GM12878 (cell line): ENCODE results near the gene DPP6.

ENCODE experiments used
- FOXM1 ChIP-seq: IDR thresholded peaks from 2 replicates; pipeline ENCODE4 v1.6.1; 2012; ENCODE audit warnings: low read depth, mild to moderate bottlenecking, inconsistent platforms, low read length, moderate library complexity
- POLR2AphosphoS5 ChIP-seq: IDR thresholded peaks from 2 replicates; pipeline ENCODE4 v1.6.1; 2011; ENCODE audit warnings: mild to moderate bottlenecking, low read length, inconsistent platforms
- TF ChIP-seq, protein P1 (sequence below), 3 experiments: IDR thresholded peaks in 2 of 3; conservative IDR thresholded peaks in 1 of 3; 2 replicates each; pipeline ENCODE4 v1.5.1; 2011; ENCODE audit warnings: low read depth in 3 of 3, low read length in 3 of 3, mild to moderate bottlenecking in 3 of 3, control low read depth in 2 of 3, moderate library complexity in 2 of 3, inconsistent platforms in 1 of 3, mixed read lengths in 1 of 3; ENCODE audit not compliant: control insufficient read depth in 2 of 3, insufficient read depth in 1 of 3; ENCODE audit errors: extremely low read depth in 1 of 3

DNA sequence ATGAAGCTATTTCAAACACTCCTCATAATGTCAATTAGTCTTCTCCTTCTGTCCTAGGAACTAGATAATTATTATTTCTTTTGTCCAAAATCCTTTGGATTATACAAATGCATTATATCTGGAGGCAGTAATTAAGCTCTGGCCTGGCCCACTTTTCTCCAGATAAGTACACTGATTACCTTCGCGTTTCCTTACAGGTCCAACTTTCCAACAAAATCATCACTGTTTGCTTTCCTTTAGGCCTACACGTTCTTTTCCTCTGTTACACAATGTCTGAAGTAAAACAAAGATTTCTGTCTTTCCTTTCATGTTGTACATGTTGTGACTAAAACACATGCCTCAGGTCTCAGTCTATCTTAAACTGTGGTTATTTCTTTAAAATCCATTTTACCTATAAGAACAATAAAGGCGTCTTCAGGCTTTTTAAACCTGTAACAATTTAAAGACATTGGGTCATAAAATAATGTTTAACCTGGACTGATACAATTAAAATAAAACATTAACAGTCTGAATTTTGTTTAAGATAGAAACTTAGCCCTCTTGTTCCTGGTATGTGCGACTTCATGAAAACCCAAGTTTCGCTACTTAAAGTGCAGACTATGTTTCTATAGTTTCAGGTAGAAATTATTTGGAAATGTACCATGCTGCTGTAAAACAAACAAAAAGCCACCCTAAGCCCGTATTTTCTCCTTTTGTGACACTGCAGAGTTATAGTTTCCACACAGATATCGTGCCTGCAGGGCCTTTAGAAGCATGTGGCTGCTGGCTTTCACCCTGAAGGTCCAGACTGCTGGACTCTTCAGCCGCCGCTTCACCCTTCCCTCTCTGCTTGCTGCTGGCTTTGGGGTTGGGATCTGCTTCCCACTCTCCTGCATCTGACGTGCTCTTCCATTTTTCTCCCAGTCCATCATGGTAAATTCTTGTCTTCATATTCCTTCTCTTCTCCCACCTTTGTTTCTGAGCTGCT lies 381.7 kb downstream of the DPP6 start:
- no peak for TF ChIP-seq POLR2AphosphoS5
- TF ChIP-seq, protein P1, sequence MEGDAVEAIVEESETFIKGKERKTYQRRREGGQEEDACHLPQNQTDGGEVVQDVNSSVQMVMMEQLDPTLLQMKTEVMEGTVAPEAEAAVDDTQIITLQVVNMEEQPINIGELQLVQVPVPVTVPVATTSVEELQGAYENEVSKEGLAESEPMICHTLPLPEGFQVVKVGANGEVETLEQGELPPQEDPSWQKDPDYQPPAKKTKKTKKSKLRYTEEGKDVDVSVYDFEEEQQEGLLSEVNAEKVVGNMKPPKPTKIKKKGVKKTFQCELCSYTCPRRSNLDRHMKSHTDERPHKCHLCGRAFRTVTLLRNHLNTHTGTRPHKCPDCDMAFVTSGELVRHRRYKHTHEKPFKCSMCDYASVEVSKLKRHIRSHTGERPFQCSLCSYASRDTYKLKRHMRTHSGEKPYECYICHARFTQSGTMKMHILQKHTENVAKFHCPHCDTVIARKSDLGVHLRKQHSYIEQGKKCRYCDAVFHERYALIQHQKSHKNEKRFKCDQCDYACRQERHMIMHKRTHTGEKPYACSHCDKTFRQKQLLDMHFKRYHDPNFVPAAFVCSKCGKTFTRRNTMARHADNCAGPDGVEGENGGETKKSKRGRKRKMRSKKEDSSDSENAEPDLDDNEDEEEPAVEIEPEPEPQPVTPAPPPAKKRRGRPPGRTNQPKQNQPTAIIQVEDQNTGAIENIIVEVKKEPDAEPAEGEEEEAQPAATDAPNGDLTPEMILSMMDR (IDR thresholded peaks at IDR 0.05 in 2 of 3, conservative IDR thresholded peaks at IDR 0.05 in 1 of 3; ENCODE audit: control insufficient read depth in 2 of 3, extremely low read depth in 1 of 3, insufficient read depth in 1 of 3, low read depth in 3 of 3, low read length in 3 of 3), result no peak
- no peak for TF ChIP-seq FOXM1
